Thoracic aorta (tissue), 2 donors: ENCODE data around the gene TMEM212. TPM values are rescaled to one million over a fixed set of nuclear protein-coding genes. Genes with fewer than 3 reads are reported as not detected.

ENCODE experiments used
- ATAC-seq: fragments of 150-250 bp; one replicate; pipeline ENCODE4 v1.8.0; 2017; ENCODE audit warnings: low read depth; ENCODE audit not compliant: insufficient number of reproducible peaks, low FRiP score
- DNase-seq: peaks from one replicate; pipeline ENCODE4 v3.0.0-alpha.2; 2020; ENCODE audit warnings: low spot score
- H3K27ac ChIP-seq, 2 donors: fragments of 200-600 bp; sonication (generic); 1 replicate in 1 of 2; 2 replicates in 1 of 2; pipeline ENCODE4 v1.5.1; 2016; ENCODE audit warnings: mild to moderate bottlenecking in 2 of 2, moderate library complexity in 2 of 2
- H3K27me3 ChIP-seq: fragments of 200-600 bp; sonication (generic); replicated peaks from 2 replicates; pipeline ENCODE4 v1.6.0; 2016; ENCODE audit warnings: mild to moderate bottlenecking; ENCODE audit not compliant: insufficient read depth
- H3K36me3 ChIP-seq: fragments of 200-600 bp; sonication (generic); one replicate; pipeline ENCODE4 v1.5.1; 2016
- H3K4me1 ChIP-seq, 2 donors: fragments of 200-600 bp; sonication (generic); 1 replicate in 1 of 2; 2 replicates in 1 of 2; pipeline versions ENCODE4 v1.5.1 to v1.6.0; 2016; ENCODE audit warnings: low read depth in 2 of 2, mild to moderate bottlenecking in 1 of 2; ENCODE audit not compliant: control insufficient read depth in 1 of 2
- H3K4me3 ChIP-seq: fragments of 200-600 bp; sonication (generic); 2 replicates; pipeline ENCODE4 v1.5.1; 2016; ENCODE audit warnings: mild to moderate bottlenecking
- H3K9me3 ChIP-seq: fragments of 200-600 bp; sonication (generic); 2 replicates; pipeline ENCODE4 v1.5.1; 2016
- CTCF ChIP-seq: fragments of 200-600 bp; sonication (generic); IDR thresholded peaks from one replicate; pipeline ENCODE4 v1.5.1; 2019; ENCODE audit warnings: antibody characterized with exemption
- total RNA-seq, 2 donors: library from RNA; depleted of rRNA; stranded (reverse); fragments of >200 nt; gene quantifications; one replicate each; pipeline versions ENCODE4 v1.1.0 to v1.2.3, GENCODE V29; 2016

Gene TMEM212
- total RNA-seq, 2 donors from 2014 or later = not detected

GRCh38 chr3:171867981-171868380 lies 24.8 kb downstream of the TMEM212 start:
- DNase-seq = no peak
- Histone ChIP-seq H3K9me3 (no peaks in the 10 kb centered on the region), H3K36me3 (no peaks in the 10 kb centered on the region), H3K4me3 (no peak overlapping the region), H3K27ac (no peak overlapping the region), H3K4me1 (peaks cover 0 to 4% of the 10 kb centered on the region in 2 donors), H3K27me3 (no peaks in the 10 kb centered on the region)
- ATAC-seq = no peak
- TF ChIP-seq CTCF = peak; percentile 15

GRCh38 chr3:171871392-171872274 lies 28.5 kb downstream of the TMEM212 start:
- no peak overlapping the region for H3K4me3 ChIP-seq
- DNase-seq (no peak), ATAC-seq (no peak)
- no peaks in the 10 kb centered on the region for H3K27me3 ChIP-seq
- H3K27ac ChIP-seq = no peak overlapping the region
- H3K9me3 ChIP-seq = no peaks in the 10 kb centered on the region
- H3K4me1 ChIP-seq = peaks cover 18 to 27% of the 10 kb centered on the region in 2 donors
- no peaks in the 10 kb centered on the region for H3K36me3 ChIP-seq
- TF ChIP-seq CTCF = no peak

- DNase-seq (no peak), ATAC-seq (no peak)
- Histone ChIP-seq H3K36me3 (no peaks in the 10 kb centered on the region), H3K4me3 (no peak overlapping the region), H3K4me1 (peaks cover 31 to 44% of the 10 kb centered on the region in 2 donors), H3K27ac (peak overlapping the region; percentile 11 to 77), H3K9me3 (no peaks in the 10 kb centered on the region), H3K27me3 (no peaks in the 10 kb centered on the region)
- no peak for TF ChIP-seq CTCF
Observed at GRCh38 chr3:171873580-171873979, 30.4 kb downstream of the TMEM212 start.

- no peaks in the 10 kb centered on the region for H3K9me3 ChIP-seq
- peak; percentile 77 for ATAC-seq
- H3K4me1 ChIP-seq = peaks cover 35 to 51% of the 10 kb centered on the region in 2 donors
- H3K27me3 ChIP-seq = no peaks in the 10 kb centered on the region
- no peak for DNase-seq
- no peaks in the 10 kb centered on the region for H3K36me3 ChIP-seq
- no peak for TF ChIP-seq CTCF
- no peak overlapping the region for H3K4me3 ChIP-seq
- H3K27ac ChIP-seq = peak overlapping the region; percentile 11 to 77
Observed at GRCh38 chr3:171874251-171874681, 31.1 kb downstream of the TMEM212 start.

GRCh38 chr3:171874879-171875278 lies 31.7 kb downstream of the TMEM212 start:
- H3K4me1 ChIP-seq = peaks cover 35 to 52% of the 10 kb centered on the region in 2 donors
- ATAC-seq (no peak), DNase-seq (no peak)
- no peaks in the 10 kb centered on the region for H3K27me3 ChIP-seq
- peak overlapping the region; percentile 11 to 77 for H3K27ac ChIP-seq
- no peaks in the 10 kb centered on the region for H3K9me3 ChIP-seq
- no peaks in the 10 kb centered on the region for H3K36me3 ChIP-seq
- TF ChIP-seq CTCF = no peak
- no peak overlapping the region for H3K4me3 ChIP-seq
